DOHH2 (cell line): ENCODE data around the gene CYTH1.
A peak's percentile ranks its signal among the peaks of the same experiment; 100 is the strongest.

Experiments used
- H3F3A ChIP-seq: fragments of 200-600 bp; sonication (generic), shearing (Covaris generic); 2 replicates; pipeline ENCODE4 v1.6.0; 2016; ENCODE audit warnings: antibody characterized with exemption, mild to moderate bottlenecking; ENCODE audit not compliant: control insufficient read depth, insufficient read depth
- H3K27ac ChIP-seq: fragments of 200-600 bp; sonication (generic); 2 replicates; pipeline ENCODE4 v1.5.1; 2014; ENCODE audit warnings: low read depth, mild to moderate bottlenecking, low read length, moderate library complexity
- H3K27me3 ChIP-seq: fragments of 200-600 bp; sonication (generic); 2 replicates; pipeline ENCODE4 v1.6.1; 2014; ENCODE audit warnings: mild to moderate bottlenecking, low read length, mixed read lengths; ENCODE audit not compliant: control insufficient read depth
- H3K36me3 ChIP-seq: fragments of 200-600 bp; sonication (generic); 2 replicates; pipeline ENCODE4 v1.6.1; 2014; ENCODE audit warnings: mild to moderate bottlenecking, low read length, moderate library complexity, mixed read lengths; ENCODE audit not compliant: control insufficient read depth
- H3K4me1 ChIP-seq: fragments of 200-600 bp; sonication (generic); 2 replicates; pipeline ENCODE4 v1.6.1; 2014; ENCODE audit warnings: mild to moderate bottlenecking, low read length, mixed read lengths; ENCODE audit not compliant: control insufficient read depth
- H3K4me2 ChIP-seq: fragments of 200-600 bp; sonication (generic); 2 replicates; pipeline ENCODE4 v1.6.0; 2014; ENCODE audit warnings: mild to moderate bottlenecking, low read length, moderate library complexity
- H3K4me3 ChIP-seq: fragments of 200-600 bp; sonication (generic); 2 replicates; pipeline ENCODE4 v1.5.1; 2014; ENCODE audit warnings: mild to moderate bottlenecking, low read length, mixed read lengths
- H3K79me2 ChIP-seq: fragments of 200-600 bp; sonication (generic); 2 replicates; pipeline ENCODE4 v1.6.1; 2014; ENCODE audit warnings: mild to moderate bottlenecking, low read length, mixed read lengths; ENCODE audit not compliant: control insufficient read depth
- H3K9me2 ChIP-seq: fragments of 200-600 bp; sonication (generic); replicated peaks from 2 replicates; pipeline ENCODE4 v1.6.1; 2014; ENCODE audit warnings: mild to moderate bottlenecking, low read length, mixed read lengths; ENCODE audit not compliant: control insufficient read depth
- H3K9me3 ChIP-seq: fragments of 200-600 bp; sonication (generic); 2 replicates; pipeline ENCODE4 v1.6.1; 2014; ENCODE audit warnings: antibody characterized with exemption, low read length, mixed read lengths; ENCODE audit not compliant: control insufficient read depth, insufficient read depth
- H4K20me1 ChIP-seq: fragments of 200-600 bp; sonication (generic); 2 replicates; pipeline ENCODE4 v1.6.0; 2014; ENCODE audit warnings: low read depth, mild to moderate bottlenecking, antibody characterized with exemption, low read length, moderate library complexity; ENCODE audit not compliant: control insufficient read depth, insufficient read depth
- CTCF ChIP-seq: fragments of 200-600 bp; sonication (generic); IDR thresholded peaks from one replicate; pipeline ENCODE4 v1.5.1; 2014; ENCODE audit warnings: antibody characterized with exemption, mild to moderate bottlenecking, low read depth, low read length; ENCODE audit not compliant: poor library complexity, severe bottlenecking
- EZH2phosphoT487 ChIP-seq: fragments of 200-600 bp; sonication (generic); IDR thresholded peaks from 2 replicates; pipeline ENCODE4 v1.6.1; 2017; ENCODE audit warnings: borderline replicate concordance, mild to moderate bottlenecking, antibody characterized with exemption, low read length, moderate library complexity, mixed read lengths

Gene CYTH1

GRCh38 chr17:78769196-78769773, 12.8 kb downstream of the CYTH1 start:
- Histone ChIP-seq H3K4me2 (no peak overlapping the region), H3K9me2 (no peaks in the 10 kb centered on the region), H3K27me3 (no peaks in the 10 kb centered on the region), H3K4me3 (no peak overlapping the region), H4K20me1 (peaks cover 18% of the 10 kb centered on the region; the same call in 1 of the 2 replicates), H3K27ac (no peak overlapping the region), H3K9me3 (no peaks in the 10 kb centered on the region), H3F3A (no peaks in the 10 kb centered on the region), H3K36me3 (peaks cover 3% of the 10 kb centered on the region; the same call in 1 of the 2 replicates), H3K4me1 (peaks cover 58% of the 10 kb centered on the region), H3K79me2 (peaks cover 96% of the 10 kb centered on the region)
- TF ChIP-seq CTCF = peak; percentile 55
- TF ChIP-seq EZH2phosphoT487 = no peak

- peaks cover 45% of the 10 kb centered on the region for H3K4me1 ChIP-seq
- H4K20me1 ChIP-seq = peaks cover 13% of the 10 kb centered on the region; the same call in 1 of the 2 replicates
- TF ChIP-seq EZH2phosphoT487 (no peak), CTCF (no peak)
- H3K9me2 ChIP-seq = no peaks in the 10 kb centered on the region
- H3K27me3 ChIP-seq = no peaks in the 10 kb centered on the region
- H3K36me3 ChIP-seq = no peaks in the 10 kb centered on the region
- no peaks in the 10 kb centered on the region for H3F3A ChIP-seq
- H3K79me2 ChIP-seq = peaks cover 95% of the 10 kb centered on the region
- no peak overlapping the region for H3K4me3 ChIP-seq
- H3K27ac ChIP-seq = no peak overlapping the region
- H3K4me2 ChIP-seq = no peak overlapping the region
- H3K9me3 ChIP-seq = no peaks in the 10 kb centered on the region
Measured at GRCh38 chr17:78767806-78768205, 14.3 kb downstream of the CYTH1 start.

GRCh38 chr17:78766743-78767294, 15.3 kb downstream of the CYTH1 start:
- Histone ChIP-seq H3K4me3 (no peak overlapping the region), H3K9me2 (no peaks in the 10 kb centered on the region), H3K27ac (no peak overlapping the region), H3K4me1 (peaks cover 45% of the 10 kb centered on the region), H3F3A (no peaks in the 10 kb centered on the region), H3K36me3 (no peaks in the 10 kb centered on the region), H4K20me1 (peaks cover 17% of the 10 kb centered on the region; the same call in 1 of the 2 replicates), H3K79me2 (peaks cover 95% of the 10 kb centered on the region), H3K9me3 (no peaks in the 10 kb centered on the region), H3K4me2 (no peak overlapping the region), H3K27me3 (no peaks in the 10 kb centered on the region)
- no peak for TF ChIP-seq EZH2phosphoT487
- no peak for TF ChIP-seq CTCF
